HepG2 (cell line): Measurements from ENCODE around the gene MCOLN1. TPM values are rescaled to one million over a fixed set of nuclear protein-coding genes. Genes with fewer than 3 reads are reported as not detected.

Experiments used
- CHD4 ChIP-seq: fragments of 200-600 bp; sonication (generic); IDR thresholded peaks from 2 replicates; pipeline ENCODE4 v1.7.0; 2017; ENCODE audit warnings: mild to moderate bottlenecking, low read length, borderline replicate concordance
- FLYWCH1 ChIP-seq: sonication (generic); formaldehyde crosslinking; IDR thresholded peaks from 2 replicates; pipeline ENCODE4 v1.8.1; 2023; ENCODE audit warnings: mild to moderate bottlenecking, missing genetic modification reagents
- ISL2 ChIP-seq: sonication (generic); formaldehyde crosslinking; IDR thresholded peaks from 2 replicates; pipeline ENCODE4 v1.5.0; 2020; ENCODE audit warnings: missing genetic modification reagents
- NCOR1 ChIP-seq: fragments of 200-600 bp; sonication (generic); IDR thresholded peaks from 2 replicates; pipeline ENCODE4 v1.7.0; 2017; ENCODE audit warnings: antibody characterized with exemption, low read length, borderline replicate concordance
- RARA ChIP-seq: IDR thresholded peaks from 2 replicates; pipeline ENCODE4 v1.6.1; 2016; ENCODE audit warnings: missing genetic modification reagents, missing compliant biosample characterization
- SP140L ChIP-seq: sonication (generic); formaldehyde crosslinking; IDR thresholded peaks from 2 replicates; pipeline ENCODE4 v1.4.0; 2020; ENCODE audit warnings: missing genetic modification reagents, borderline replicate concordance
- SP2 ChIP-seq: sonication (generic); formaldehyde crosslinking; IDR thresholded peaks from 2 replicates; pipeline ENCODE4 v1.5.1; 2020; ENCODE audit warnings: mild to moderate bottlenecking, missing genetic modification reagents
- SP5 ChIP-seq: IDR thresholded peaks from 2 replicates; pipeline ENCODE4 v1.6.1; 2016; ENCODE audit warnings: low read depth, borderline replicate concordance
- ZNF34 ChIP-seq: sonication (generic); formaldehyde crosslinking; IDR thresholded peaks from 2 replicates; pipeline ENCODE4 v1.4.0; 2020; ENCODE audit warnings: mild to moderate bottlenecking, missing genetic modification reagents, borderline replicate concordance
- ZNF761 ChIP-seq: sonication (generic); formaldehyde crosslinking; conservative IDR thresholded peaks from 2 replicates; pipeline ENCODE4 v1.4.0; 2020; ENCODE audit warnings: mild to moderate bottlenecking, missing genetic modification reagents
- polyA plus RNA-seq, 8 experiments: library from polyadenylated mRNA; depleted of rRNA in 3 of 8; stranded (reverse) in 7 of 8; unstranded in 1 of 8; fragments of >200 nt; fragmentation: Illumina TruSeq in 4 of 8; extraction: Trizol in 4 of 8; gene quantifications; 2 replicates each; pipeline versions ENCODE4 v1.2.1 to v1.2.3, GENCODE V29; 2011 to 2016; ENCODE audit warnings: low read depth in 4 of 8, missing spikeins in 1 of 8, mixed read lengths in 1 of 8; ENCODE audit not compliant: insufficient read depth in 1 of 8
- total RNA-seq, 5 experiments: library from RNA; depleted of rRNA; stranded (reverse); fragments of >200 nt; fragmentation: Illumina TruSeq; extraction: Trizol; gene quantifications; 2 replicates each; pipeline ENCODE4 v1.2.3, GENCODE V29; 2016; ENCODE audit warnings: low read depth in 1 of 5
- TF ChIP-seq, protein P1 (sequence below): sonication (generic); formaldehyde crosslinking; IDR thresholded peaks from 2 replicates; pipeline ENCODE4 v1.5.0; 2020; ENCODE audit warnings: mild to moderate bottlenecking, missing genetic modification reagents, moderate library complexity
- TF ChIP-seq, protein P2 (sequence below): sonication (generic); formaldehyde crosslinking; IDR thresholded peaks from 2 replicates; pipeline ENCODE4 v1.9.0; 2021; ENCODE audit warnings: missing genetic modification reagents, borderline replicate concordance
- TF ChIP-seq, protein P3 (sequence below): sonication (generic); formaldehyde crosslinking; IDR thresholded peaks from 2 replicates; pipeline ENCODE4 v1.4.0; 2020; ENCODE audit warnings: missing genetic modification reagents
- TF ChIP-seq, protein P4 (sequence below): sonication (generic); formaldehyde crosslinking; IDR thresholded peaks from 2 replicates; pipeline ENCODE4 v1.4.0; 2020; ENCODE audit warnings: missing genetic modification reagents

The MCOLN1 gene
- total and polyA plus RNA-seq, 2 of the 13 experiments (the other 11 are each of a cell fraction or from before 2014, with no cell fraction given) = 3.4 to 15.7 TPM

DNA sequence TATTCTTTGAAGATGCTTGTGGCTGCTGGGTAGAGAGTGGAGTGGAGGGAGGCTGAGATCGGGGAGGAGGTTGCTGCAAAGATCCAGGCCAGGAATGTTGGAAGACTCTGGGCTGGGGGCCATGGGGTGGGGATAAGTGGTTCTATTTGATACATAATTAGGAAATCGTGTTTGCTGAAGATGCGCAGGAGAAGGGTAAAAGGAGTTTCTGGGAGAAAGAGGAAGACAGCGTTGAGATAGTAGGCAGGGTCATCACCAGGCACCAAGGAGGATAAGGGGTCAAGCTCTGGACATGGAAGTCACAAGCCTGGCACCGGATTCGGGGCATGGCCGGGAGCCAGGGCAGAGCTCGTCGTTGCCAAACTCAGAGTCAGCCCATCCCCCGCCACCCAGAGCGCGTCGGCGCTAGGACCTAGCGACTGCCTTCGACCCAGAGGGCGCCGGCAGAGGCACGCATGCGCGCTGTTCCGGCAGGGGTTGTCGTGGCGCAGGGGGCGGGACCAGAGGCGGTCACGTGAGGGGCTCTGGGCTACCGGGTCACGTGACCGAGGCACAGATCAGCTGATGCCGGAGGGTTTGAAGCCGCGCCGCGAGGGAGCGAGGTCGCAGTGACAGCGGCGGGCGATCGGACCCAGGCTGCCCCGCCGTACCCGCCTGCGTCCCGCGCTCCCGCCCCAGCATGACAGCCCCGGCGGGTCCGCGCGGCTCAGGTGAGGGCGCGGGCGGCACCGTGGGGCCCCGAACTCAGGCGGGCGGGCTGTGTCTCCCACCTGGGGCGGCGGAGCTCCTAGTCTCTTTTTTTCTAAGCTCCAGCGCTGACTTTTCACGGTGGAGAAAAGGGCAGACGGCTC, at the start of gene MCOLN1 (continued):
- TF ChIP-seq RARA (CRISPR knock-in tag) (peak; percentile 55), SP2 (CRISPR knock-in tag) (peak; percentile 82), CHD4 (no peak), SP140L (CRISPR knock-in tag) (no peak), ISL2 (CRISPR knock-in tag) (peak; percentile 70), NCOR1 (no peak), ZNF34 (CRISPR knock-in tag) (0 out of 2 replicates have a peak, but pooled peaks have one; percentile 68), FLYWCH1 (CRISPR knock-in tag) (no peak), SP5 (CRISPR knock-in tag) (peak; percentile 93), ZNF761 (CRISPR knock-in tag) (peak; percentile 89; the same call in 1 of the 2 replicates)
- TF ChIP-seq, protein P1, sequence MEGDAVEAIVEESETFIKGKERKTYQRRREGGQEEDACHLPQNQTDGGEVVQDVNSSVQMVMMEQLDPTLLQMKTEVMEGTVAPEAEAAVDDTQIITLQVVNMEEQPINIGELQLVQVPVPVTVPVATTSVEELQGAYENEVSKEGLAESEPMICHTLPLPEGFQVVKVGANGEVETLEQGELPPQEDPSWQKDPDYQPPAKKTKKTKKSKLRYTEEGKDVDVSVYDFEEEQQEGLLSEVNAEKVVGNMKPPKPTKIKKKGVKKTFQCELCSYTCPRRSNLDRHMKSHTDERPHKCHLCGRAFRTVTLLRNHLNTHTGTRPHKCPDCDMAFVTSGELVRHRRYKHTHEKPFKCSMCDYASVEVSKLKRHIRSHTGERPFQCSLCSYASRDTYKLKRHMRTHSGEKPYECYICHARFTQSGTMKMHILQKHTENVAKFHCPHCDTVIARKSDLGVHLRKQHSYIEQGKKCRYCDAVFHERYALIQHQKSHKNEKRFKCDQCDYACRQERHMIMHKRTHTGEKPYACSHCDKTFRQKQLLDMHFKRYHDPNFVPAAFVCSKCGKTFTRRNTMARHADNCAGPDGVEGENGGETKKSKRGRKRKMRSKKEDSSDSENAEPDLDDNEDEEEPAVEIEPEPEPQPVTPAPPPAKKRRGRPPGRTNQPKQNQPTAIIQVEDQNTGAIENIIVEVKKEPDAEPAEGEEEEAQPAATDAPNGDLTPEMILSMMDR (CRISPR knock-in tag) = 0 out of 2 replicates have a peak, but pooled peaks have one; percentile 23
- TF ChIP-seq, protein P2, sequence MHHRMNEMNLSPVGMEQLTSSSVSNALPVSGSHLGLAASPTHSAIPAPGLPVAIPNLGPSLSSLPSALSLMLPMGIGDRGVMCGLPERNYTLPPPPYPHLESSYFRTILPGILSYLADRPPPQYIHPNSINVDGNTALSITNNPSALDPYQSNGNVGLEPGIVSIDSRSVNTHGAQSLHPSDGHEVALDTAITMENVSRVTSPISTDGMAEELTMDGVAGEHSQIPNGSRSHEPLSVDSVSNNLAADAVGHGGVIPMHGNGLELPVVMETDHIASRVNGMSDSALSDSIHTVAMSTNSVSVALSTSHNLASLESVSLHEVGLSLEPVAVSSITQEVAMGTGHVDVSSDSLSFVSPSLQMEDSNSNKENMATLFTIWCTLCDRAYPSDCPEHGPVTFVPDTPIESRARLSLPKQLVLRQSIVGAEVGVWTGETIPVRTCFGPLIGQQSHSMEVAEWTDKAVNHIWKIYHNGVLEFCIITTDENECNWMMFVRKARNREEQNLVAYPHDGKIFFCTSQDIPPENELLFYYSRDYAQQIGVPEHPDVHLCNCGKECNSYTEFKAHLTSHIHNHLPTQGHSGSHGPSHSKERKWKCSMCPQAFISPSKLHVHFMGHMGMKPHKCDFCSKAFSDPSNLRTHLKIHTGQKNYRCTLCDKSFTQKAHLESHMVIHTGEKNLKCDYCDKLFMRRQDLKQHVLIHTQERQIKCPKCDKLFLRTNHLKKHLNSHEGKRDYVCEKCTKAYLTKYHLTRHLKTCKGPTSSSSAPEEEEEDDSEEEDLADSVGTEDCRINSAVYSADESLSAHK = no peak
- TF ChIP-seq, protein P3, sequence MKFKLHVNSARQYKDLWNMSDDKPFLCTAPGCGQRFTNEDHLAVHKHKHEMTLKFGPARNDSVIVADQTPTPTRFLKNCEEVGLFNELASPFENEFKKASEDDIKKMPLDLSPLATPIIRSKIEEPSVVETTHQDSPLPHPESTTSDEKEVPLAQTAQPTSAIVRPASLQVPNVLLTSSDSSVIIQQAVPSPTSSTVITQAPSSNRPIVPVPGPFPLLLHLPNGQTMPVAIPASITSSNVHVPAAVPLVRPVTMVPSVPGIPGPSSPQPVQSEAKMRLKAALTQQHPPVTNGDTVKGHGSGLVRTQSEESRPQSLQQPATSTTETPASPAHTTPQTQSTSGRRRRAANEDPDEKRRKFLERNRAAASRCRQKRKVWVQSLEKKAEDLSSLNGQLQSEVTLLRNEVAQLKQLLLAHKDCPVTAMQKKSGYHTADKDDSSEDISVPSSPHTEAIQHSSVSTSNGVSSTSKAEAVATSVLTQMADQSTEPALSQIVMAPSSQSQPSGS (CRISPR knock-in tag) = peak; percentile 77; the same call in 1 of the 2 replicates
- TF ChIP-seq, protein P4, sequence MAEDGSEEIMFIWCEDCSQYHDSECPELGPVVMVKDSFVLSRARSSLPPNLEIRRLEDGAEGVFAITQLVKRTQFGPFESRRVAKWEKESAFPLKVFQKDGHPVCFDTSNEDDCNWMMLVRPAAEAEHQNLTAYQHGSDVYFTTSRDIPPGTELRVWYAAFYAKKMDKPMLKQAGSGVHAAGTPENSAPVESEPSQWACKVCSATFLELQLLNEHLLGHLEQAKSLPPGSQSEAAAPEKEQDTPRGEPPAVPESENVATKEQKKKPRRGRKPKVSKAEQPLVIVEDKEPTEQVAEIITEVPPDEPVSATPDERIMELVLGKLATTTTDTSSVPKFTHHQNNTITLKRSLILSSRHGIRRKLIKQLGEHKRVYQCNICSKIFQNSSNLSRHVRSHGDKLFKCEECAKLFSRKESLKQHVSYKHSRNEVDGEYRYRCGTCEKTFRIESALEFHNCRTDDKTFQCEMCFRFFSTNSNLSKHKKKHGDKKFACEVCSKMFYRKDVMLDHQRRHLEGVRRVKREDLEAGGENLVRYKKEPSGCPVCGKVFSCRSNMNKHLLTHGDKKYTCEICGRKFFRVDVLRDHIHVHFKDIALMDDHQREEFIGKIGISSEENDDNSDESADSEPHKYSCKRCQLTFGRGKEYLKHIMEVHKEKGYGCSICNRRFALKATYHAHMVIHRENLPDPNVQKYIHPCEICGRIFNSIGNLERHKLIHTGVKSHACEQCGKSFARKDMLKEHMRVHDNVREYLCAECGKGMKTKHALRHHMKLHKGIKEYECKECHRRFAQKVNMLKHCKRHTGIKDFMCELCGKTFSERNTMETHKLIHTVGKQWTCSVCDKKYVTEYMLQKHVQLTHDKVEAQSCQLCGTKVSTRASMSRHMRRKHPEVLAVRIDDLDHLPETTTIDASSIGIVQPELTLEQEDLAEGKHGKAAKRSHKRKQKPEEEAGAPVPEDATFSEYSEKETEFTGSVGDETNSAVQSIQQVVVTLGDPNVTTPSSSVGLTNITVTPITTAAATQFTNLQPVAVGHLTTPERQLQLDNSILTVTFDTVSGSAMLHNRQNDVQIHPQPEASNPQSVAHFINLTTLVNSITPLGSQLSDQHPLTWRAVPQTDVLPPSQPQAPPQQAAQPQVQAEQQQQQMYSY = peak; percentile 69; the same call in 1 of the 2 replicates
